NCI-H226 (cell line): ENCODE results near the gene SEPTIN2.
"Not testable (repeated sequence)": the region's sequence is repeated elsewhere in the genome, so short reads cannot be mapped to it uniquely, and the experiment has no call there.

Source experiments
- DNase-seq: peaks from one replicate; pipeline ENCODE4 v3.0.0-alpha.2; 2015

SEPTIN2 gene

DNA sequence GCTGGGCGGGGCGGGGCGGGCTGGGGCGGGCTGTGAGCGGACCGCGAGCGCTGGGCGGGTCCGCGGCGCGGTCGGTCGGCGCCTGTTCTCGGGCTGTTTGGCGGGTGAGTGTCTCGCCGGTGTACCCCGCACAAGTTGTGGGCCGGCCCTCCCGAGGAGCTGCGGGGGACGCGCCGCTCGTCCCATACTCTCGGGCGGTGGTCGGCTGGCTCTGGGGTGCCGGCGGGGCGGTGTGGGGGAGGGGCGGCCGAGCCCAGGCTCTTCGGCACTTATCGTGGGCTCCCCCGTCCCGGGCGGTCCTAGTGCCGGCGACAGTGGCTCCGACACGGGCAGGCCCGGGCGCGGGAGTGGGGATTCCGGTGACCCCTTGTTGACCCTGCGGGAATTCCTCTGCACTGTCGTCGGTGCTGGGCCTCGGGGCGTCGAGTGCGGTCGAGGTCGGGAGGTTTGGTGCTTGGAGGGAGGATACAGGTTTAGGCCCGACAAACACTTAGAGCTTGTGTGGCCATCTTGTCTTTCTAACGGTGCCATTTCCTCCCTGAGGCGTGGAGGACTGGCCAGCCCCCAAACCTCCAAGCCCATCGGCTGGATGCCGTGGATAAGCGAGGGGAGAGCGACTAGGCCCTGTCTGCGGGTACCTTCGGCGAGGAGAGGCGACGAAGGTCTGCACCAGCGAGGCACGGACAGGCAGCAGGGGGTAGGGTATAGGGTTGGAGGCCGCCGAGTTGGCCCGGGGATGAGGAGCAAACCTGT is at the start of gene SEPTIN2:
Gene SEPTIN2, plus strand, starts transcription at position 47 of the 753 bp plus-strand sequence. CDS start 8,308 bp downstream, outside the sequence.
- no peak for DNase-seq

DNA sequence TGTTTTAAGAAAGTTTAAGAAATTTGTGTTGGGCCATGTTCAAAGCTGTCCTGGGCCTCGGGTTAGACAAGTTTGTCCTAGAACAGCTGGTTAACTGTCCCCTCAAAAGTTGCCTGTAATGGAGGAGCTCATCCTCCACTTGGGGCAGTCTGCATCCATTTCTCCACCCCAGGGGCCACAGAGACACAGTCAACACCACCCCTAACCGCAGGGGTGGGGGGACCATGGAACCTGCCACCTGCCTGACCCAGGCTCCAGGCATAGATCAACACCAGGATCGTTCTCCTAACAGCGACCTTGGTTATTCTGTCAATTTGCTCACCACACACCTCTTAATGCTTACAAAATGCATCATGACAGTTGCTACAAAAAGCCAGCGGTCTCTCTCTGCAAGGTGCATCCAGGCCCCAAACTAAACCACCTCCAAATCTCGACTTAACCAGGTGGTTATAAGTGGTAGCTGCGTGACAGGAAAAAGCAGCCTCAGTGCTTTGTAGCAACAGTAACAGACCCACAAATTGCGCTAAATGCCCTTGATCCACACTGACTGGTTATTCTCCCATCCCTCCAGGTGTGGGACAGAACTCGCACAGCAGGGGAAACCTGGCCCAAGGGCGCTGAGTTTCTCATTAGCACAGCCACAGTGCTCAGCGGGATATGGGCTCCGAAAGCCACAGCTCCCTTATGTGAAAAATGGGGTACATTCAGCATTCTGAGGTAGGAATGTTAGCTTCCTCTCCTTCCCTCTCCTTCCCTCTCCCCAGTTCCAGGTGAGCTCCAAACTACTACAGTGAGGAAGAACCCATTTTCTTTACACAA is 48.3 kb upstream of the SEPTIN2 start:
- no peak for DNase-seq

DNA sequence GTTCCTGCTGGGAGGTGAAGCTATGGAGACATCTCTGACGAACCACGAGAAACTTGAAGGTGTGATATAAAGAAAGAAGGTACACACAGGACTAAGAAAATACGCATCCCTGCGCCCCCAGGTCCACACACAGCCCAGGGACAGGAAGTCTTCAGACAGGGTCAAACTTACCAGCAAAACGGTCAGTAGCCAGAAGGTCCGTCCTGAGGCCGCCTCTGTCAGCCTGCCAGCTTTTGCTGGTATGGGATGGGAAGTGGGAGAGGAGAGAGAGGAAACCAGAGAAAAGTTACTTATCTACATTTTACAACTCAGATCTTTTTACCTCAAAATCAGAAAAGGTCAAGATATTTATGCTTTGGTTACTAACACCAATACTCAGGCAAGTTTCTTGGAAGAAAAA is 47.4 kb upstream of the SEPTIN2 start:
- DNase-seq, result no peak

DNA sequence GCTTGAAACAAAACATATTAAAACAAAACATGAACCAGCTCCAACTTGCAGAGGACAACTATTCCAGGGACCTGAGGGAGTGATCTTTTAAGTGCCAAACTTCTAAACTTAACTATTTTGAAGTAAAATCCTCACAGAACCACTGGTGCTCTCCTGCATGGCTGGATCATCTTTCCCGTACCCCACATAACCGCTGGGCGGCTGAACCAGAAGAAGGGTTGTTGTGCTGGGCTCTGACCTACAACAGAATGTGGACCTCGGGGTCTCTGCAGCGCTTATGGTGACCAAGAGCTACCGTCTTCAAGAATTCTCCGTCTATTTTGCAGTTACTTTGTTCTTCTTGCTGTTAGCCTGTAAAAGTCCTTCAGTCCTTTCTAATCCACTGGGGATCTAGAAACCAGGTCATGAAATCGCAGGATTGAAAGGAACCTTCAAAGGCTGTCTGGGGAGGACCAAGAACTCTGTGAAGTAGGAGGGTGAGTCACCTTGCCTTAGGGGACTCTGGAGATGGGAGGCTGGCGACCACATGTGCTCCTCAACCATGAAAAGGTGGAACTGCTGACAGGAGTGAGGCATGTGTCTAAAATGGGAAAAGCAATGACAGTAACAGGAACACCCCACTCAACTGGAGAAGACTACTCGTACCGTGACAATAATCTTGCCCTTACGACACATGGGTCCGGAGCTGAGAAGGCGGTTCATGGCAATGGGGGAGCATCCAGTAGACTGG is 46.8 kb upstream of the SEPTIN2 start:
- peak; percentile 21 for DNase-seq

DNA sequence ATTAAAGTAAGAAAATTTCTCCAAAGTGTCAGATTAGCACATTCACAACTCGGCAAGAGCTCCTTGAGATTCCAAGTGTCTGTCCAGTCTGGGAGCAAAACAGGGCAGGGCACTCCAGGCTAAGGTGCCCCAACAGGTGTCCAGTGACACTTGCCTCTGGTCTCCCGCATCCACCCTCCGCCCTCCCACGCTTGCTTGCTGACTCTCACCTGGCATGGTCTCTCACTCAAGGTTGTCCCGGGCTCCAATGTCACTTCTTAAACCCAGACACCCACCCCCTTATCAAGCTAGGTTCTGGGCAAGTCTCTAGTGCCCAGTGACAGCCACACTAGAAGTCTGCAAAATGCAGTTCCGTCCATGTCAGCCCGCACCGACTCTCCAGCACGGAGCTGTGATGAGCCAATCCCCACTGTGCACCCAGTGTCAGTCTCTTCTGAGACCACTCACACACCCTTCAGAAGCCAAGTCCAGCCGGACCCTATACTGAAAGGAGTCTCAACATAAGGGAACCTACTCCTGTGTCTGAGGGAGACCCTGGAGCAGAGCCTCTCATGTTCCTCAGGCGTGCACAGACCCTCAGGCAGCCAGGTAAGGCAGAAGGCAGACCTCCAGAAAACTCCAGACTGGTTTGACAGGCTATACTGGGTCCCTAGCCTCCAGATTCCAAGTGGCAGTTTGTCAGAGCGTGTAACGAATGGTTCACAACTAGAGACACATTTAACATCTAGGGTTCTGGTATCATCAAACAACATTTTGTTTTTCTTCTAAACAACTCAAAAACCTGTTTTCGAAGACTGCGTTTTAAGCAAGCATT is 45.8 kb upstream of the SEPTIN2 start:
- DNase-seq, result no peak

DNA sequence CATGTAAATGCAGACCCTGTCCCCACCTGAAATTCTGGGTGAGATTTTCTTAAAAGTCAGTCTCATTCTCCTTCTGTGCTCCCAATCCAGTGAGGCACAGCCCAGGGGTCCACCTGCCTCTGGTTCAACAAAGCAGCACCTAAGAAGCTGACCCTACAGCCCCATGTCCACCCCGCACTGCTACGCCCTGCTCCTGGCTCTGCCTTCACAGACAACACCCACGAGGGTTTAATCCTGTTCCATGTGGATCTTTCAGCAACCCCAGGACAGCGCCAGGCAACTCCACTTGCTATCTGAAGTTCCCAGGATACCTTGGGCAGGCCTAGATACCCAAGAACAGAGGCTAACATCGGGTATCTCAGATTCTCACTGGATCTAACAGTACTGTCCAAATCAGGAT is 45.2 kb upstream of the SEPTIN2 start:
- DNase-seq, result no peak

DNA sequence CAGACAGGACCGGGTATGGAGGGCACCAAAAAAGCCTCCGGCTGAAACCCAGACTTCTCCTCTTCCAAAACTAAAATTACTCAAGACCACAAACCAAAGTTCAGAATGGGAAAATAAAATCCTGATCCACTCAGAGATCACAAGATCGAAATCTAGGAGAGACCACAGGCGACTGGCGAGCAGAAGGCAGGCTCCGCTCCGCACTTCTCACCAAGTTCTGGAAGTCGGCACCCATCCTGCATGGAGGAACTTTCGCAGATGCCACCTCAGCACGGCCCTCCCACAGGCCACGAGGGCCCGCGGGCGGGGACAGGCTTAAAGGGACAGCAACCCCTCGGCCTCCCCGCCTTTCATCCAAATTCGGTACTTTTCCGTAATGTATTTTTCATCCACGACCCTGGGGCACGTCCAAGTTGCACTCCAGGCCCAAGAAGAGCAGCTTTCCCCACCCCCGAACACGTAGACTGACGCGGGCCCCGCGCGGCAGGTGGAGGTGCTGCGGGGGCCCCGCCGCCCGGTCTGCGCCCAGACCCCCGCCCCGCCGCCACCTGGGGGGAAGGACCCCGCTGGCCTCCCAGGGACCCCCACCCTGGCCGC is 43.9 kb upstream of the SEPTIN2 start:
- DNase-seq, result peak; percentile 60

DNA sequence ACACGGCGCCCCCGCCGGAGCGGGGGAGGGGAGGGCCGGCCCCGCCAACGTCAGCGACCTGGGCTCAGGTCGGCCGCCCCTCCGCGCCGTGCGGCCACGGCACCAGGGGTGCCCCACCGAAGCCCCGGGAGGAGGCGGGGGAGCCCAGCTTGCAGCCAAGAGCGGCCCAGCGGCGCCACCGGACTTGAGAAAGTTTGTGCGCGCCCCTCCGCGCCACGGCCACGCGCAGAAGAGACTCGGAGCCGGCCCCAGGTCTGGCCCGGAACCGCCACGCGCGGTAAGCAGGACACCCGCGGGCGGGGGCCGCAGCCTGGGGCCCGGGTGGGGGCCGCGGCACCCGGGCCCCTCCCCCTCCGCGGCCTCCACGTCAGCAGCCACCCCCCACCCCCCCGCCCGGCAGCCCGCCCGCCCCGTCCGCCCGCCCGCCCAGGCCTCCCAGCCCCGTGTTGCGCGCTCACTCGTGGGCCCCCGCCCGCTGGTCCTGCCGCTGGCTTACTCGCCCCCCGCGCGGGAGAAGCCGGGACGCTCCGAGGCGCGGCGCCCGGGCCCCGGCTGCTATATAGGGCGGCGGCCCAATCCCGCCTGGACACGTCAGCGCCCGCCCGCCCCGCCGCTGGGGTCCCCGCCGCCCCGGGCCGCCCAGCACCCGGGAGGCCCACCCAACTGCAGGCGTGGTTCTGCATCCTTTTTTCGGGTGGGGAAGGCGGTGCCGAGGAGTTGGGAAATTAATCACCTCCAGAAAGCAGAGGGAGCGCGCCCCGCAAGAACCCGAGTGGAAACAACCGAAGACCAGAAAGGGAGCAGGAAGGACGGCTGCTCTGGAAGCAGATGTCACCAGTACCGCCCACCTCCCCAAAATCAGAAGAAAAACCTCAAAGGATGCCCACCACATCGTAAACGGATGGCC is 43.2 kb upstream of the SEPTIN2 start:
- peak; percentile 67 for DNase-seq

DNA sequence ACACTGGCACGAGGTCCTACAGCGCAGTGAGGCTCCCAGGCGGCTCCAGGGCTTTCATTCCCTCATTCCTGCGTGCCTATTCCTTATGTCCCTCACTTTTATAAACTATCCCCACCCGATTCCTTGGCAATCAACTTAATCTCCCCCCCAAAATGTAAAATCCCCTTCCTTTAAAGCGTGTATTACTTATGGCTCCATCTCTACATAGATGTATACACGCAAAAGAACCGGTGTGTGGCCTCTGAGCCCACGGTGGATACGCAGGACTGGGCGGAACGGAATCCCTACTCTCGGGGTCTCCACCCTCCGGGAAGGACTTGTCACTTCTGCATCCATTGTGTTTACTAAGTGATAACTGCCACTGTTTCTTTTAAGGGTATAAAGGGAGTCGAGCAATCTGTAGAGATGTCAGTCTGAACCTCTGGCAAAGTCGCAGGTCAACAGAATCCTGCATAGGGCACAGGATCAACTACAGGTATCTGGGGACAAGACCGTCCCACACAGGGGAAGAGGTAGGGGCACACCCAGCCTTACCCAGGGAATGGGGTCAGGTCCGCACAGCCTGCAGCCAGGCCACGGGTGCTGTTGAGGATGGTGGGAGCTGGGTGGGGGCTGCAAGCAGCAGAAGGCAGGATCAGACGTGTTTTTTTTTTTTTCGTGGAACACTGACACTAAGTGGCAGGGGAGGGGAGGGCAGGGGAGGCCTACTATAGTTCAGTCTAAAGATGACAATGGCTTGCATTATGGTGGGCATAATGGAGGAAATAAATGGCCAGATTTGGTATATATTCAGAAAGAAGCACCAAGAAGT is 42.3 kb upstream of the SEPTIN2 start:
- DNase-seq, result no peak

DNA sequence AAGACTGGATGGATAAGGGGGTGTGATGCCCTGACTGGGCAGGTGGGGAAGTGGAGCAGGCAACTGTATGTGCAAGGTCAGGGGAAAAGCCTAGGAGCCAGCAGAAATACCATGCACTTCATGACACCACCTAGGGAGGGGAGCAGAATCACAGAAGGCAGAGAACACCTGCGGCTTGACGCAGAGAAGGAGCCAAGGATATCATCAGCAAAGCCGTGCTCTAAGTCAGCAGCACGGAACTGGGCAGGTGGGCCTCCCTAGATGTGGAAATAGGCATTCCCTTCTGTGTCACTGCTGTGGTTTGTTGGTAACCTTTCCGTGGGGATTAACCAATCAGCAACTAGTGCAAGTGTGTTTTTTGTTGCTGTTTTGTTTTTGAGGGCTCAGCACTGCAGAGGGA is 41.6 kb upstream of the SEPTIN2 start:
- no peak for DNase-seq

DNA sequence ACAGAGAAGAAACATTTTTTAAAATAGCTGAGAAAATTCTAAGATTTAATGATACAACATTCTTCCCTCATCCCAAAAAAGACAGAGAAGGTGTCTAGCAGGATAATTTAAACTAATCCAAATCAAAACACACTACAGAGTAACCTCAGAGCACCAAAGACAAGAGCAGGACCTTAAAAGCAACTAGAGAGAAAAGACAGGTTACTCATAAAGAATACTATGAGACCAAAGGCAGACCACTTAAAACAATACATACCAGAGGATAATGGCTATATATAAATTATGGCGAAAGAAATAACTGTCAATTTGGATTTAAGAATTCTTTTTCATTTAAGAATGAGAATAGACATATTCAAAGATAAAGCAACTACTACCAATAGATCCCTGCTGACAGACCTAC is 40.2 kb upstream of the SEPTIN2 start:
- DNase-seq, result no peak

DNA sequence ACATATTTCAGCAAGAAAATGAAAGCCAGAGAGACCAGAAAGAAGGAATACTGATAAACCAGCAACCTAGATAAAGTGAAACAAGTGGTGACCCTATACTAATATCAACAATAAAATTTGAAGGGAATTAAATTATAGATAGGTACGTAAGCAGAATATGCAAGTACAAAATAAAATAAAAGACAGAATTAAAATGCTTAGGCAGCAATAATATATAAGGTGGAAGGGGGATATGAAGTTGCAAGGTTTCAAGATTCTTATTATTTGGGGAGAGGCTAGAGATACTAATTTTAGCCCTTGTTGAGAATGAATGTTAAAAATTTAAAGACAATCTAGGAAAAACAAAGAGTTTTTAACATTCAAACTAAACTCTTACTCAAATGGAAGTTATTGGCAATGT is 39.8 kb upstream of the SEPTIN2 start:
- no peak for DNase-seq

DNA sequence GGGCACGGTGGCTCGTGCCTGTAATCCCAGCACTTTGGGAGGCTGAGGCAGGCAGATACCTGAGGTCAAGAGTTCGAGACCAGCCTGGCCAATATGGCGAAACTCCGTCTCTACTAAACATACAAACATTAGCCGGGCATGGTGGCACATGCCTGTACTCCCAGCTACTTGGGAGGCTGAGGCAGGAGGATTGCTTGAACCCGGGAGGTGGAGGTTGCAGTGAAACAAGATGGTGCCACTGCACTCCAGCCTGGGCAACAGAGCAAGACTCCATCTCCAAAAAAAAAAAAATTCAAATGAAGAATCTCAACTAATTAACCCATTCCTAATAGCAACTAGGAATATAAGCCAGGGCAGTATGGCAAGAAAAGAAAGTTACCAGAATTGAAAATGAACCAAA is 37.4 kb upstream of the SEPTIN2 start:
- DNase-seq, result not testable (repeated sequence)

DNA sequence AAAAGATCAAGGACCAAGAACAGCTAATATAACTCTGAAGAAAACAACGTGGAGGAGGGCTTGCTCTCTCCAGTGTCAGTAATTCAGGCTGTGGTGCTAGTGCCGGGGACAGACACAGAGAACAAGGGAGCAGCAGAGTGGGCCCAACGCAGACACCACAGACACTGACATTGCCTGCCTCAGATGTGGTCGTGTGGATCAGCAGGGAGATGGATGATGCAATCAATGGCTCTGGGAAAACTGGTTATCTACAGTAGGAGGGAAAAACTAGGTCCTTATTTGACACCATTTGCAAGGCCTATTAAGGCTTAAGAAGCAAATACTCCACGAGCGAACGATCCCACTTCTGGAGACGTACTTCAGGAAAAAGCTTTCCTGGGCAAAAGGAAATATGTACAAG is 36.3 kb upstream of the SEPTIN2 start:
- no peak for DNase-seq

DNA sequence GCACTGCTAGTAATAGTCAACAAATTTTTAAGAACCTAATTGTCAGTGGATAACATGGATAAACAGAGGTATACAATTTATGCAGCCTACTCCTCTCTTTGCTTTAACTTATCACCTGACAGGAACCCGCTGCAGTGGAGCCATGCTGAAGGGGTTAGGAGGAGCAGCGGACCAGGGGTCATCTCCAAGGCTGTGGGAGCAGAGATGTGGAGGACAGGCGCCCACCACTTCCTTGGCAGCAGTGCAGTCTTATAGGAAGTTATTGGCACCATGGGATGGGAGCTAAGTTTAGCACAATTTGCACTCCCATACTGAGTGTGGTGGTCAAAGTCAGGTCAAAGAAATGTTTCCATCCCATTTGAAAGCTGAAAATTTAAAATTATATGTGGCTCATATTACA is 35.9 kb upstream of the SEPTIN2 start:
- DNase-seq, result no peak

DNA sequence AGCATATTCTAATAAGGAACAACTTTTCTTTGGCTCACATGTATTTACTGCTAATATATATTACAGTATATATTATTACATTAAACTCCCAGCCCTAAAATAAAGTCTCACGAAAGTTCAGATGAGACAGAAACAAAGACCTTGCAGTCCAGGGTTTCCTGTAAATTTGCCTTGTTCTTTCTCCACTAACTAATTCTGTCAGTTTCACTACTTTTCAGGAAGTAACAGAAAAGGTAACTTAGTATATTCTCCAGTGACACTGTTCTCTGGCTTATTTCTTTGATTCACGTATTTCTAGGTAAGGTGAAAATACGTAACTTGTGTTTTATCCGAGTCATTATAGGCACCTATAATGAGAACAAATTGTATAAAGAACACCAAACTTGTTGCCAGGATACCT is 35.4 kb upstream of the SEPTIN2 start:
- no peak for DNase-seq

DNA sequence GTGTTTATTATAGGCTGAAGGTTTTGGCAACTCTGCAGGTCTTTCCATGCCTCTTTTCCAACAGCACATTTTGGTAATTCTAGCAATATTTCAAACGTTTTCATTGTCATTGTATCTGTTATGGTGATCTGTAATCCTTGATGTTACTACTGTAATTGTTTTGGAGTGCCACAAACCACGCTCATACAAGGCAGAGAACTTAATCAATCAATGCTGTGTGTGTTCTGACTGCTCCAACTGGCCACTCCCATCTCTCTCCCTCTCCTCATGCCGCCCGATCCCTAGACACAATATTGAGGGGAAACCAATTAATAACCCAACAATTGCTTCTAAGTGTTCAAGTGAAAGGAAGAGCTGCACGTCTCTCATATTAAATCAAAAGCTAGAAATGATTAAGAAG is 33.2 kb upstream of the SEPTIN2 start:
- DNase-seq, result no peak

DNA sequence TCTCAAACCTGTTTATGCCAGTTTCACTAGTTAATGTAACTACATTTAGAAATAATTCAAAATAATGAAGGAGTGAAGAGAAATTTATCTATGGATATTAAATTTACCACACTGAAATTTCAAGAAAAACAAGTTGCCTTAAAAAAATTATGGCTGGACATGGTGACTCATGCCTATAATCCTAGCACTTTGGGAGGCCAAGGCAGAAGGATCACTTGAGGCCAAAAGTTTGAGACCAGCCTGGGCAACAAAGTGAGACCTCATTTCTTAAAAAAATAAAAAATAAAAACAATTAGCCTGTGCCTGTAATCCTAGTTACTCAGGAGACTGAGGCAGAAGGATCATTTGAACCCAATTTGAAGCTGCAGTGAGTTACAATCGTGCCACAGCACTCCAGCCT is 30.1 kb upstream of the SEPTIN2 start:
- no peak for DNase-seq

DNA sequence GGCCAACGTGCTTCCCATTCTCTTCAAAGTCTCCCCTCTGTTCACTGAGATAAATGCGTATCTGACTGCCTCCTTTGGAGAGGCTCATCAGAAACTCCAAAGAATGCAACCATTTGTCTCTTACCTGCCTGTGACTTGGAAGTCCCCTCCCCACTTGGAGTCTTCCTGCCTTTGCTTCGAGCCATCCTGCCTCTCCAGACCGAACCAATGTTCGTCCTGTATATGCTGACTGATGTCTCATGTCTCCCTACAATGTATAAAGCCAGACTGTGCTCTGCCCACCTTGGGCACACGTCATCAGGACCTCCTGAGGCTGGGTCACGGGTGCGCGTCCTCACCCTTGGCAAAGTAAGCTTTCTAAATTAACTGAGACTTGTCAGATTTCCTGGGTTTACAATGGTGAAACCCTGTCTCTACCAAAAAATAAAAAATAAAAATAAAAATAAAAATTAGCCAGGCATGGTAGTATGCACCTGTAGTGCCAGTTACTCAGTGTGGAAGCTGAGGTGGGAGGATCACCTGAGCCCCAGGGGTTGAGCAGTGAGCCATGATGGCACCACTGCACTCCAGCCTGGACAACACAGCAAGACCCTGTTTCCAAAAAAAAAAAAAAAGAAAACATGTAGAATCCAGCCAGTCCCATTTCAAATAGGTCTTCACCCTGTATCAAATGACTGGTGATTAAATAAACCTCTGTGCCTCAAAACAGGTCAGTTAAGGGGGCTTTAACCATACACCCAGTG is 29.2 kb upstream of the SEPTIN2 start:
- DNase-seq, result no peak
